SK-N-DZ (cell line): ENCODE results near the gene BCL11B.
A peak's percentile ranks its signal among the peaks of the same experiment; 100 is the strongest.

ENCODE experiments used
- DNase-seq: peaks from one replicate; pipeline ENCODE4 v3.0.0-alpha.2; 2015; ENCODE audit warnings: low spot score

Gene BCL11B

GRCh38 chr14:99287269-99287942 lies 15.4 kb upstream of the BCL11B start:
- DNase-seq, result no peak

- DNase-seq, result no peak
Observed at GRCh38 chr14:99286761-99287160, 14.8 kb upstream of the BCL11B start.

- DNase-seq, result no peak
Observed at GRCh38 chr14:99284254-99285004, 12.4 kb upstream of the BCL11B start.

- no peak for DNase-seq
Observed at GRCh38 chr14:99282261-99283050, 10.5 kb upstream of the BCL11B start.

- no peak for DNase-seq
Observed at GRCh38 chr14:99281396-99281795, 9.4 kb upstream of the BCL11B start.

- no peak for DNase-seq
Observed at GRCh38 chr14:99280852-99281251, 8.9 kb upstream of the BCL11B start.

DNA sequence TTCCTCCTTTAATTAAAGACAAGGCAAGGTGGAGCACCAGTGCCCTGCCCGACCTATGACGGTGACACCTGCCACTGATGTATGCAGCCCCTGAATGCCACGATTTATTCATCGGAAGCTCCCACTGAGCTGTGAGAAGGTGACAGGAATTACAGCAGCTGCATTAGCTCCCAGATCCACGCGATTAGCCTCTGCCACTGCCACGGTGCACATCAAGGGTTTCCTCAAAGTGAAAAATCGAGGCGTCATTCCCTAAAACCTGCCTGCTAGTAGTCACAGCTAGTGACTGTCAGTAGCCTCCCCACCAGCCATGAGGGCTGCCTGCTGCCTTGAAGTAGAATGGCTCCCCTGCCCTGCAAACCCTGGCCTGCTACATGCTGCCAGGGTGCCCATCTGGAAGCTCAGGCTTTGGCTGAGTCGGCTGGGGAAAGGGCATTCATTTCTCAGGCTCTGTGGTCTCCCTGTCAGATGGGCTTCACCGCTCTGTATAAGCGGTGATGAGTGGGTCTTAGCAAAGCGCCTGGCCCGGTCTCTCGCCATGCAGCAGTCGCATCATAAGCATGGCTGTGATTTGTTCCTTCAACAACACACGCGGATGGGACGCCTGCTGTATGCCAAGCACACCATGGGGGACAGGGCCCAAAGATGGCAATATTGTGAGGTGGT lies 8.2 kb upstream of the BCL11B start:
- no peak for DNase-seq

- no peak for DNase-seq
Observed at GRCh38 chr14:99278836-99279235, 6.8 kb upstream of the BCL11B start.

DNA sequence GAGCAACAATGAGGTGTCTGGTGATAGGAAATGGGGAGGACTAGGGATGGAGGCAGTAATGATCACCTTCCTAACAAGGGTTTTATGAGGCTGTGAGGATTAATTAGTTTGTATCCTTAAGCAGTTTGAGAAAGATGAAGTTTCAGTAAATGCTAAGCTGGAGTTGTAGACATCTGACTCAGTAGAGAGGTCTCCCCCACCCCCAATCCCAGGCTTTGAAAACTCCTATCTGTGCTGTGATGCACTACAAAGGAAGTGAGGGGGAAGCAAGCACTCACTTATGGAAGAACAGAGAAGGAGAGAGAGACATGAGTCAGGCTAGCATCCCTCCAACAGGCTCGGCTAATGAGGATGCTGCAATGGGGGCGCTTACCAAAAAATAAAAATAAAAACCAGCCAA lies 5.5 kb upstream of the BCL11B start:
- DNase-seq, result no peak

DNA sequence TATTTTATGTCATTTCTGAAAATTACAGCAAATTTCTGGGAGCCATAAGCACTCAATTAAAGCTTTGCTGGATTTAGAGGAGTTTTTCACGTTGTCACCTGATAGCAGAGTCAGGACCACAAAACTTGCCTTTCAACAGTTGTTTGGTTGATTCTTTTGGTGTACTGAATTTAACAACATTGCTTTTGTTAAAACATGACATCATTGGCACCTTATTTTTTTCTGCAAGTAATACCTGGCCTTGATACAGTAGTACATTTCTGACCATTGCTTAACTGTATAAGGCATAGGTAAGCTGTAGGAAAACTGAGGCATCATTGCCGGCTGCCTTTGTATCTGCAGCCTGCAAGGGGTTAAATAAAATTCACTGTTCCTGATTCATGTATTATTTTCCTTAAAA lies 4.5 kb upstream of the BCL11B start:
- no peak for DNase-seq

DNA sequence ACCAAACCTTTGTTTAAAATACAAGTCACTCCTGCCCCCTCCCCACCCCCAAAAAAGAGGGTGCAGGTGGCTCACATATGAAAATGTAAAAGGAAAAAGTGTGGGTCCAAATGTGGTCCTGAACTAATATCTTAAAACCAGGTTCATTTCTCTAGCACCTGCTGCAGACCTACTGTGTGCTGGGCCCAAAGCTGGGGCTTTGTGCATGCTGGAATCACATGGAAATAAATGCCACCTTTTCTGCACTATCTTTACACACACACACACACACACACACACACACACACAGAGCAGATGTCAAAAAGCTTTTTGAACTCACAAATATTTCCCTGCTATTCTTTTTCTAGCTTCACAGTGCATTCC lies 3.2 kb upstream of the BCL11B start:
- DNase-seq, result no peak

- peak; percentile 89 for DNase-seq
Observed at GRCh38 chr14:99274346-99275221, 2.6 kb upstream of the BCL11B start.

- DNase-seq, result peak; percentile 15
Observed at GRCh38 chr14:99273766-99274345, 1.9 kb upstream of the BCL11B start.

DNA sequence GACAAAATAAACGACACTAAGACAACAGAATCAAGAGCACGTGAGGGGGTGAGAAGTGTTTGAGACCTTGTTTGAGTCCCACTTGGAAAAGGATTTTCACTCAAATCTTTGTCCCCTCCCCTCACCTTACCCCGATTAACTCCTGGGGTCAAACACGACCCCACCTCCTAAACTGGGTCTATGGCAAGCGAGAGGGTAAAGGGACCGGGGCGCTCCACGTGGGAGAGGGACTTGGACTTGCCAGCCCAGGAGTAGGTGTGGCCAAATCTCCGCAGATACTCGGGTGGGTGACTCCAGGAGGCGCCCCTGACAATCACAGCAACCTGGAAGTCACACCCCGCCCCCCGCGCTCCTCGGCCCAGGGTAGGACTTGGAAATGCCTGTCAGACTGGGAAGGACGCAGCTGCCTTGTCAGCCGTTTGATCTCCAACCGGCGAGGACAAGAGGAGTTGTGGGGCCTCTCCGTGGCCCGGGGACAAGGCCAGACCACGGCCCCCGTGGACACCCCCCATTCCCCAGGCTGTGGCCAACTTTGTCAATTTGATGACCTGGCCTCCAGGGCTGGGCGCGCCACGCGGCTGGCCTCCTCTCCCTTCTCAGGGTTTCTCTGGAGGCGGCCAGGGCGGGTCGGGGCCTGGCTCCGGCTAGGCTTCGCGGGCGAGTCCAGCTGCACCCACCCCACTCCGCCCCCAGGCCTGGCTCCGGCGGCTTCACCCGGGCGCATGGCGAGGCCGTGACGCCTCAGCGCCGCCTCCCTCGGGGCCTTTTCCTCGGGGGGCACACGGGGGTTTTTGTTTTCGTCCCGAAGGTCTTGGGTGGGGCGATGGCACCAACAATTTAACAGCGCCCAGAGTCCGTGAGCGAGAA lies 1.1 kb upstream of the BCL11B start:
- DNase-seq, result peak; percentile 79

DNA sequence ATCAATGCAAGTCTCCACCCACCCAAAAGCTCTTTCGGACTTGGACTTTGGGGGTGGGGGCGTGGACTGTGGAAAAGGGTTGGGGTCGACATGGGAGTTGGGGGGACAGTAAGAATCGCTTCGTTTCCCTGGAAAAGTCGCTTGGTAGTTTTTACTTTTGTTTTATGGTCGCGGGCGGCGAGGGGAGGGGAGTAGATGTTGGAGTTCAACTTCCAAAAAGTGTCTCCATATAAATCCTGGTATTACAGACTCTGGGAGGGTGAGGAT lies 568 bp upstream of the BCL11B start:
- no peak for DNase-seq

DNA sequence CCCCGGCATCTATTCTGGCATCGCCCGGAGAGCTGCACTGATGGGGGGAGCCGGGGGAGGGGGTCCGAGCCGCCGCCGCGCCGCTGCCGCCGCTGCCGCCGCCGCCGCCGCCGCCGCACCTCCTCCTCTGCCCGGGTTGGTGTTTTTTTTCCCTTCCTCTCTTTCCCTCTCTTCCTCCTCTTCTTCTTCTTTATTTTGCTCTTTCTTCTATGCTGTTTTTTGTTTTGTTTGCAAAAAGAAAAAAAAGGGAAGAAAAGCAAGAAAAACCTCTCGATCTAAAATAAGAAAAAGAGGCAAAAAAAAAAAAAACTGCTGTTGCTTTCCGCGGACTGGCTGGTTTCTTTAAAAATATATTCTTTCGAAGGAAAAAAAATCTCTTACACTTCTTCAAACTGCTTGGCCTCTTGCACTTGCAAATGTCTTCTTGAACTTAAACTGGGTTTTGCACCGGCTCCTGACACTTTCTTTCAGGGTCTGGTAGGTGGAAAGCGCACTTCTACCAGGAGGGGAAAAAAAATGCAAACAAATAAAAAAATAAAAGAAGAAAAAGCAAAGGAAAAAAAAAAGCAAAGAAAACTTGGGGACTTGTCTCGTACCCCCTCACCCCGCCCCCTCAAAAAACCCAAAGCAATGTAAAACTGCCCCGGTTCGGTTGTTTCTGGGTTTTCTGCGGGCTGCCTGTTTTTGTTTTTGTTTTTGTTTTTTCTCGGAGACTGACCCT lies 616 bp downstream of the BCL11B start:
- no peak for DNase-seq

DNA sequence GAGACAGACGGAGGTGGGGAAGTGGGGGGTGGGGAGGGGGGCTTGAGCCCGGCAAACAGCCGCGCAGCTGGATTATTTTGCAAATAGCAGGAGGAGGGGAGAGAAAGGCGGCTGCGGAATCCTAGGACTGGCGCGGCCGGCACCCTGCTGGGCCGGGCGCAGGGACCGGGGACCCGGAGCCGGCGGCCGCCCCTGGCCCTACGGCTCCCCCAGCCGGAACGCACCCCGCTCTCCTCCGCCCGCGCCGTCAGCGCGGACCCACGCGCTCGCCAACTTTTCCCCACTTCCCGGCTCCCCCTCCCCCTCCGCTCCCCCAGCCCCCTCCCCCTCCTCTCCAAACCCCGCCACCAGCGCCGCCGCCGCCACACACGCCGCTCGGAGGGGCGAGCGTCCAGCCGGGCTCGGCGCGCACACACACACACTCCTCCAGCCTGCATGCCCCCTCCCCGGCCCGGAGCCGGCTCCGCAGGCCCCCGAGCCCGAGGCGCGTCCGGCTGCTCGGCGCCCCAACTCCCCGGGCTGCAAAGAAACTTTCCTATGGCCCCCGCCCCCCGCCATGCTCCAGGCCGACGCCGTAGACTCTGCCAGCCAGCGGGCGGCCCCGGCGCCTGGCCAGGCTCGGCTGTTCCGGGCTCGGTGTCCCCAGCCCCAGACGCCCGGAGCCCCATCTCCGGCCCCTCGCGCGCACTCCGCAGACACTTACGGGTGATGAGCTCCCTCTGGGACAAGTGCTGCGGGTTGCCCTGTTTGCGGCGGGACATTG lies 1.4 kb downstream of the BCL11B start:
- peak; percentile 32 for DNase-seq
